Activated gamma-delta T cell (primary cell): Measurements from ENCODE around the gene DCAF11.
A peak's percentile ranks its signal among the peaks of the same experiment; 100 is the strongest.
"Not testable (repeated sequence)": the region's sequence is repeated elsewhere in the genome, so short reads cannot be mapped to it uniquely, and the experiment has no call there.

Experiments used
- DNase-seq: peaks from one replicate; lab custom pipeline; 2025; lab: John Stamatoyannopoulos, UW

DCAF11 gene

GRCh38 chr14:24096545-24097181 is 17.9 kb upstream of the DCAF11 start:
- no peak for DNase-seq

DNA sequence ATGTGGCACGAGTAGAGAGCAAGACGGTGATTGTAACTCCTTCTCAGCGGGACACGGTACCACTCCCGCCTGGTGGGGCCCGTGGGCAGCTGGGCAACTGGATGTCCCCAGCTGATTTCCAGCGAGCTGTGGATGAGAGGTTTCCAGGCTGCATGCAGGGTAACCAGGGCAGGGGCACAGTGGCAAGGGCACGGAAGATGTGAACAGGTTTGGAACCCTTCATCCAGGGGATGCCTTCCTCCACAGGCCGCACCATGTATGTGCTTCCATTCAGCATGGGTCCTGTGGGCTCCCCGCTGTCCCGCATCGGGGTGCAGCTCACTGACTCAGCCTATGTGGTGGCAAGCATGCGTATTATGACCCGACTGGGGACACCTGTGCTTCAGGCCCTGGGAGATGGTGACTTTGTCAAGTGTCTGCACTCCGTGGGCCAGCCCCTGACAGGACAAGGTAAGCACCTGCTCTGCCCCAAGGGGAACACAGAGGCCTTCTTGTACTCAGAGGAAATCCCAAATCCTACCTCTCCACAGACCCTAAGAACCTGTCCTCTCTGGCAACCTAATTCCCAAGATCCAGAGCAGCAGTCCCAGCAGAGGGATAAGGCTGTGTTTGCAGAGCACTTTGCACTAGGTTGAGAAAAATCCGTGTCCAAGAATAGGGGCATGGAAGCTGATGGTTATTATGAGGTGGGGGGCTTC is 16.2 kb upstream of the DCAF11 start:
- no peak for DNase-seq

- DNase-seq: no peak
Measured at GRCh38 chr14:24098927-24099813, 15.4 kb upstream of the DCAF11 start.

GRCh38 chr14:24100197-24100981 is 14.2 kb upstream of the DCAF11 start:
- DNase-seq: no peak

GRCh38 chr14:24100982-24101494 is 13.5 kb upstream of the DCAF11 start:
- no peak for DNase-seq

DNA sequence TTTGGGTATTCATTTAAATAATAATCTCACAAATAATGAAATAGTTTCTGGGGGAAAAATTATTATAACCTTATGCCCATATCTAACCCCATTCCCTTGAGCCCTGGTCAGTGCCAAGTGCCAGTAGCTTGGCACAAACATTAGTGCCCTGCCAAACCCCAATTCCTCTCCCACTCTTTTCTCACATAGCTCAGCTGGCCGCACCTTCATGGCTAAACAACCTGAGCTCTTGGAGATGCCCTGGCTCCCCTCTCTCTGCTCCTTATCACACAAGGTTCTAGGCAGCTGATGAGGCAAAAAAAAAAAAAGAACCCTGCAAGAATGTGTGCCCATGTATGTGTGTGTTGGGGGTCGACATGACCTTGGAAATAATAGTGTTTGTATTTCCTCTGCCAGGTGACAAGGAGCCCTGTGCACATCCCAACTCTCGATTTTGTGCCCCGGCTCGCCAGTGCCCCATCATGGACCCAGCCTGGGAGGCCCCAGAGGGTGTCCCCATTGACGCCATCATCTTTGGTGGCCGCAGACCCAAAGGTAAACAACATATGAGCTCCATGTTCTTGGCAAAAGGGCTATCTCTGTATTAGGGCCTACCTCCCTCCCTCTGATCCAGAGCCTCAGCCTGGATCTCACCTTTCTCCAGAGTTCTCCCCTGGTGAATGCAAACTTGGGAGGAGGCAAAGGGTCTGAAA is 12.1 kb upstream of the DCAF11 start:
- DNase-seq: no peak

- no peak for DNase-seq
Measured at GRCh38 chr14:24103451-24103850, 11.1 kb upstream of the DCAF11 start.

- not testable (repeated sequence) for DNase-seq
Measured at GRCh38 chr14:24105609-24106239, 8.9 kb upstream of the DCAF11 start.

DNA sequence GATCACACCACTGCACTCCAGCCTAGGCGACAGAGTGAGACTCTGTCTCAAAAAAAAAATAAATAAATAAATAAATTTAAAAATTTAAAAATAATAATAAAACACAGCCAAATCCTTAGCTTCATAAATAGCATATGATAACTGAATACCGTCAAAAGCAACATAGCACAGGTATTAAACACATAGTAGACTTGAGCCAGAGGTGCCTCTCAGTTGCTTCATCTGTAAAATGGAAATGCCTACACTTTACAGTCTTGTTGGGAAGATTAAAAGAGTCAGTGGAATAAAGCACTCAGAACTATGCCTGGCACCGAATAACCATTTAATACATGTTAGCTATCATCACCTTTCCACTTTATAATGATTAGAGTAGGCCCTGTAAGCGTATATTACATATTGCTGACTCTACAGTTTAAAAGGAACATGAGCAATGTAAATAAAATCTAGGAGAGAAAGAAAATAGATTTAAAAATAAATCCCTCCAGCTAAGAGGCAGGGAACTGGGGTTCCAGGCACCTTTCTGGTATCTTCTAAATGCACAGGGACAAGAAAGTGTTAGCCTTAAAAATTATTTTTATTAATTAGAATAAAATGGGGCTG is 7.8 kb upstream of the DCAF11 start:
- no peak for DNase-seq

- DNase-seq: no peak
Measured at GRCh38 chr14:24108336-24108874, 6.2 kb upstream of the DCAF11 start.

DNA sequence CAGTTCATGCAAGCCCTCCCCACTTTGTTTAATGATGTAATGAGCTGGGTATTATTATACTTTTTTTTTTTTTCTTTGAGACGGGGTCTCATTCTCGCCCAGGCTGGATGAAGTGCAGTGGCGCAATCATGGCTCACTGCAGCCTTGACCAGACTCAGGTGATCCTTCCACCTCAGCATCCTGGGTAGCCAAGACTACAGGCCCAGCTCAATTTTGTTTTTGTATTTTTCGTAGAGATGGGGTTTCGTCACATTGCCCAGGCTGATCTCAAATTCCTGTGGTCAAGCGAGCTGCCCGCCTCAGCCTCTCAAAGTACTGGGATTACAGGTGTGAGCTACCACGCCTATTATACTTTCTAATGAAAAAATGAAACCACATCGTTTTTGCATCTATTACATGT is 4.5 kb upstream of the DCAF11 start:
- no peak for DNase-seq

- no peak for DNase-seq
Measured at GRCh38 chr14:24110523-24110922, 4.1 kb upstream of the DCAF11 start.

GRCh38 chr14:24113379-24113800 is 1.2 kb upstream of the DCAF11 start:
- DNase-seq: no peak

GRCh38 chr14:24113801-24114531 is 611 bp upstream of the DCAF11 start:
- peak; percentile 45 for DNase-seq

- DNase-seq: no peak
Measured at GRCh38 chr14:24115422-24116127, 998 bp downstream of the DCAF11 start.

DNA sequence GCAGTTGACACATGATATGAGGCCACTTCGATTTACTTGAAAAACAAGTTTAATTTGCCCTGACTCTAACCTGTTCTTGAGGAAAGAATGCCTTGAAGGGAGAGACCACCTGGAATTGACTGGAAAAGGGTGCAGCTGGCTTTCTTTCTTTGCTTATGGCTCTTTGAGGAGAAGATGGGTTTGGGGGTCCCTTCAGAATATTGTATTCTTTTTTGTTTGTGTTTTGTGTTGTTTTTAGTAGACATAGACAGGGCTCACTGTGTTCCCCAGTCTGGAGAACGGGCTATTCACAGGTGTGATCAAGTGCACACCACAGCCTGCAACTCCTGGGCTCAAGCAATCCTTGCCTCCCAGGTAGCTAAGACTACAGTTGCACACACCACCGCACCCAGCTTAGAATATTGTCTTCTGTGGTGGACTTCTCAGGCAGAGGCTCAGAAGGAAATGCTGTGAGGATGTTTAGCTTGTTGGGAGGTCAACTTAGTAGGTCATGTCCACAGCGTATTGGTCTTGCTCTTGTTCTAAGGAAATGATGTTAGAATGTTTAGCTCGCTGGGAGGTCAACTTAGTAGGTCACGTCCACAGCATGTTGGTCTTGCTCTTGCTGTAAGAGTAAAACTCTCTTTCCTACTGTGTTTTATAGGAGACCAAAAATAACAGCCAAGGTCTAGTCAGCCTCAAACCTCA is 1.7 kb downstream of the DCAF11 start:
- DNase-seq: no peak

DNA sequence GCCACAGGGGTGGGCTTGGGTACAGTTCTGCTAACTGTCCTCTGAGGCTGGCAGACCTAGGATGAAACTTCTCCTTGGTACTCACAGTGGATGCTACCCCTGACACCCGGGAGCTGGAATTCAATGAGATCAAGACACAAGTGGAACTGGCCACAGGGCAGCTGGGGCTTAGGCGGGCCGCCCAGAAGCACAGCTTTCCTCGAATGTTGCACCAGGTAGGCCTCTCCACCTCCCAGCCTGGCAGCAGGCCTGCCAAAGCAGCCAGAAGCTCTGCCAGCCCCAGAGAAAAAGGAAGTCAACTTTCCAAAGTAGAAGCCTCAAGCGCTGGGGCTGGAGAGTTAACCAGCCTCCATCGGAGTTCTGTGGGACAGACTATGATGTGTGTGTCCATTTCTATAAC is 2.6 kb downstream of the DCAF11 start:
- DNase-seq: no peak

- DNase-seq: no peak
Measured at GRCh38 chr14:24119691-24120090, 5.1 kb downstream of the DCAF11 start.
